MCF 10A (cell line): ENCODE results near the gene CFAP210. TPM values are rescaled to one million over a fixed set of nuclear protein-coding genes. Genes with fewer than 3 reads are reported as not detected.

ENCODE experiments used
- BruUV-seq: library from RNA; stranded (reverse); fragments of 400-500 nt; replicated peaks from 2 replicates; lab custom pipeline; 2021; lab: Mats Ljungman, UMichigan
- CTCF ChIA-PET: fragments of 300-600 bp; sonication (Branson Sonifier 250); formaldehyde crosslinking; extraction: SDS; loops from one replicate; lab custom pipeline; 2021; ENCODE audit warnings: antibody characterized with exemption, inconsistent platforms; lab: Yijun Ruan, JAX
- POLR2A ChIA-PET: fragments of 300-600, 350-650 bp; sonication (Branson Sonifier 250); formaldehyde crosslinking; extraction: SDS; loops from one replicate; lab custom pipeline; 2020; ENCODE audit warnings: antibody characterized with exemption, inconsistent platforms; lab: Yijun Ruan, JAX
- DNase-seq: peaks from one replicate; pipeline ENCODE4 v3.0.0-alpha.2; 2018; ENCODE audit not compliant: unreplicated experiment
- H3K27ac Mint-ChIP-seq: one replicate; pipeline ENCODE4 v1.8.0; 2022; ENCODE audit warnings: mild to moderate bottlenecking, low read depth, mixed read lengths; ENCODE audit not compliant: unreplicated experiment
- H3K27me3 Mint-ChIP-seq: one replicate; pipeline ENCODE4 v1.8.0; 2022; ENCODE audit warnings: mixed read lengths; ENCODE audit not compliant: insufficient read depth, unreplicated experiment
- H3K36me3 Mint-ChIP-seq: one replicate; pipeline ENCODE4 v1.8.0; 2022; ENCODE audit warnings: mild to moderate bottlenecking, moderate library complexity, mixed read lengths; ENCODE audit not compliant: insufficient read depth, unreplicated experiment
- H3K4me1 Mint-ChIP-seq: one replicate; pipeline ENCODE4 v1.8.0; 2022; ENCODE audit warnings: mixed read lengths; ENCODE audit not compliant: insufficient read depth, unreplicated experiment
- H3K4me3 Mint-ChIP-seq: one replicate; pipeline ENCODE4 v1.8.0; 2022; ENCODE audit warnings: mild to moderate bottlenecking, moderate library complexity, mixed read lengths; ENCODE audit not compliant: unreplicated experiment
- H3K9me3 Mint-ChIP-seq: one replicate; pipeline ENCODE4 v1.8.0; 2022; ENCODE audit warnings: mixed read lengths; ENCODE audit not compliant: unreplicated experiment
- intact Hi-C: fragments of 100-400 bp; cut with micrococcal nuclease; formaldehyde crosslinking; loops from 2 replicates; pipeline ENCODE4 v1.14.1; 2022
- total RNA-seq: library from RNA; stranded (reverse); gene quantifications from 2 replicates; pipeline ENCODE4 v1.2.3, GENCODE V29; 2022
- TF ChIP-seq, protein P1 (sequence below): fragments of 200-600 bp; IDR thresholded peaks from one replicate; pipeline ENCODE4 v1.8.0; 2022; ENCODE audit warnings: antibody characterized with exemption, mild to moderate bottlenecking; ENCODE audit not compliant: unreplicated experiment

CFAP210 gene
- total RNA-seq, 1 experiment from 2014 or later: not detected

- intact Hi-C loops: no loop called here
- POLR2A ChIA-PET: no interaction called here
- TF ChIP-seq, protein P1, sequence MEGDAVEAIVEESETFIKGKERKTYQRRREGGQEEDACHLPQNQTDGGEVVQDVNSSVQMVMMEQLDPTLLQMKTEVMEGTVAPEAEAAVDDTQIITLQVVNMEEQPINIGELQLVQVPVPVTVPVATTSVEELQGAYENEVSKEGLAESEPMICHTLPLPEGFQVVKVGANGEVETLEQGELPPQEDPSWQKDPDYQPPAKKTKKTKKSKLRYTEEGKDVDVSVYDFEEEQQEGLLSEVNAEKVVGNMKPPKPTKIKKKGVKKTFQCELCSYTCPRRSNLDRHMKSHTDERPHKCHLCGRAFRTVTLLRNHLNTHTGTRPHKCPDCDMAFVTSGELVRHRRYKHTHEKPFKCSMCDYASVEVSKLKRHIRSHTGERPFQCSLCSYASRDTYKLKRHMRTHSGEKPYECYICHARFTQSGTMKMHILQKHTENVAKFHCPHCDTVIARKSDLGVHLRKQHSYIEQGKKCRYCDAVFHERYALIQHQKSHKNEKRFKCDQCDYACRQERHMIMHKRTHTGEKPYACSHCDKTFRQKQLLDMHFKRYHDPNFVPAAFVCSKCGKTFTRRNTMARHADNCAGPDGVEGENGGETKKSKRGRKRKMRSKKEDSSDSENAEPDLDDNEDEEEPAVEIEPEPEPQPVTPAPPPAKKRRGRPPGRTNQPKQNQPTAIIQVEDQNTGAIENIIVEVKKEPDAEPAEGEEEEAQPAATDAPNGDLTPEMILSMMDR: no peak
- H3K27ac Mint-ChIP-seq: no peak overlapping the region
- peaks cover 29% of the 10 kb centered on the region for H3K27me3 Mint-ChIP-seq
- CTCF ChIA-PET: no interaction called here
- no peaks in the 10 kb centered on the region for H3K4me1 Mint-ChIP-seq
- no peak overlapping the region for H3K4me3 Mint-ChIP-seq
- no TSS peak for BruUV-seq
- no peak for DNase-seq
- H3K9me3 Mint-ChIP-seq: no peaks in the 10 kb centered on the region
- H3K36me3 Mint-ChIP-seq: no peaks in the 10 kb centered on the region
Measured at GRCh38 chr2:169658877-169659276, 35.3 kb downstream of the CFAP210 start.

GRCh38 chr2:169656164-169656563 is 38.0 kb downstream of the CFAP210 start:
- POLR2A ChIA-PET: no interaction called here

DNA sequence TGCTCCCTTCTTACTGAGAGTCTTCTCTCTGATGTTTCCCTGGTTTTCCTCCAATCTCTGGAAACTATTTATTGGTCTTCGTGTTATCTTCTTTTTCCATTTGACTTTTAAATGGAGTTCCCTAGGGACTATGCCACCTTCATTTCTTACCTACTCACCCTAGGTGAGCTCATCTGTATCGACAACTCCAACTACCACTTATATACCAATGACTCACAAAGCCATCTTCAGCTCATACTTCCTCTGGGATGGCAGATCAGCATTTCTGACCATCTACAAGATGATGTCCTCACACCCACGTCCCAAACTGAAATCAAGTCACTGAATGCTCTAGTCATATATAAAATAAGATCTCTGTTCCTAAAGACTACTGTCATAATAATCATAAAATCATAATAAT is 40.6 kb downstream of the CFAP210 start:
- Mint-ChIP-seq H3K27me3 (peaks cover 31% of the 10 kb centered on the region), H3K36me3 (no peaks in the 10 kb centered on the region), H3K4me1 (no peaks in the 10 kb centered on the region), H3K27ac (no peak overlapping the region), H3K9me3 (no peaks in the 10 kb centered on the region), H3K4me3 (no peak overlapping the region)
- DNase-seq: no peak
- CTCF ChIA-PET: no interaction called here
- intact Hi-C loops: no loop called here
- BruUV-seq: no TSS peak
- POLR2A ChIA-PET: no interaction called here
- TF ChIP-seq, protein P1: no peak

More at GRCh38 chr2:169656164-169656563, 38.0 kb downstream of the CFAP210 start:
- no peak overlapping the region for H3K4me3 Mint-ChIP-seq
- CTCF ChIA-PET: interaction anchor here (0.6 to 1.2 kb wide), 3 partner anchors 110 to 1273 kb away, joined by 3 to 4 read pairs (median 4); partner anchors contain the start of gene GORASP2
- no peaks in the 10 kb centered on the region for H3K4me1 Mint-ChIP-seq
- peaks cover 26% of the 10 kb centered on the region for H3K27me3 Mint-ChIP-seq
- TF ChIP-seq, protein P1: no peak
- BruUV-seq: no TSS peak
- H3K27ac Mint-ChIP-seq: no peak overlapping the region
- H3K36me3 Mint-ChIP-seq: no peaks in the 10 kb centered on the region
- DNase-seq: no peak
- H3K9me3 Mint-ChIP-seq: no peaks in the 10 kb centered on the region
- intact Hi-C loops: no loop called here

GRCh38 chr2:169649278-169649677 is 44.9 kb downstream of the CFAP210 start:
- intact Hi-C loops: no loop called here
- Mint-ChIP-seq H3K4me3 (no peak overlapping the region), H3K36me3 (peaks cover 4% of the 10 kb centered on the region), H3K4me1 (no peaks in the 10 kb centered on the region), H3K27ac (no peak overlapping the region), H3K27me3 (peaks cover 18% of the 10 kb centered on the region), H3K9me3 (no peaks in the 10 kb centered on the region)
- no TSS peak for BruUV-seq
- TF ChIP-seq, protein P1: no peak
- ChIA-PET CTCF (no interaction called here), POLR2A (no interaction called here)
- DNase-seq: no peak
